ENCODE results near the gene PDZD2. TPM values are rescaled to one million over a fixed set of nuclear protein-coding genes. Genes with fewer than 3 reads are reported as not detected.
A peak's percentile ranks its signal among the peaks of the same experiment; 100 is the strongest.

PDZD2 gene
- total and polyA plus RNA-seq, 5 donors, result 40.4 to 188 (median 109) TPM

DNA sequence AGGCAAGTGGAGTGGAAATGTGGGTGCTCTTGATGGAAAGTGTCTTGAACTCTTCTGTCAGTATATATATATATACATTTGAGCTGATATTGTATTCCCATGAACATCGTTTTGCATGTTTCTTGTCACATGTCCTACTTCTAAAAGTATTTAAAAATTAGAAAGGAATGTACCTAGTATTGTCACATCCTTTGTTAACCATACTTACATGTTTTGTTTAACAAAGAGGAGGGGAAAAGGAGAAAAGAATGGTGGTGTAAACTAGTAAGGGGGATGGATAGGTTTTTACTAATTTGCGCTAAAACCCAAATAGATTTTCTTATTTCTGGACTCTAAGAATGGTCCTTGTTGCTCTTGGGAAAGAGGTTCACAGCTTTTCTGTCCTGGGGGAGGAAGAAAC is 353.4 kb downstream of the PDZD2 start:
- H3K4me3 ChIP-seq (ENCODE audit: low read length), result no peak overlapping the region

DNA sequence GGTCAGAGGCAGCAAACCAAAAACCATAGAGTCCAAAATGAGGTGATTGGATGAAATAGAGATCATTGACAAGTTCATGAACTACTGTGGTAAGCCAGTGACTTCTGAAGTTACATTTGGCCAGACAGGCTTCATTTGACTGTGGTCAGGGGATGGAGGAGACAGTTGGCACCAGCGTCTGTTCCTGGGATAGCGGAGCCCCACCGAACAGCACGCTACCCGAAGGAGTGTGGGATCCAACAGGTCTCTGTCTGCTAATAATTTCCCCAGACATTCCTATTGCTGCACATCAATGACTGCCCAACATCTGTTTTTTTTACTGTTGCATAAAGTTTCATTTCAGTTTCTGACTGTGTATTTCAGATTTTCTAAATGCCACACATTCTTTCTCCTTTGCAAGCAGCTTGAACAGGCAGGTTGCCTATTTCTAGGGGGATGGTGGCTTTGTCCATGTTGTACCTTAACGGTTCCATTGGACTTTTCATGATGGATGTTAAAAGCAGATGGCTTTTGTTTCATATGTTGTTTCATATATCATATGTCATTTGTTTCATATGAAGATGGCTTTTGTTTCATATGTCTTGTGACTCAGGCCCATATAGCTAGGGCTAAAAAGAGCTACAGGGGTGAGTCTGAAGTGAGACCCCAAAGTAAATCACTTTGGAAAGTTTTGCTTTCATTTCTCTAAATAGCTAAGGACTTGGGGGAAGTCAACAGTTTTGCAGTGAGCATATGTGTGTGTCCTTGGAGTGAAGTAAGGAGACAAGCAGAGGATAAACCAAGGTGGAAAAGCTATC is 354.4 kb downstream of the PDZD2 start:
- no peaks in the 10 kb centered on the region for H3K27me3 ChIP-seq (ENCODE audit: control insufficient read depth, insufficient read depth)
- H3K4me3 ChIP-seq (ENCODE audit: low read length), result no peak overlapping the region
- WGBS, result 67% methylated on average over 6 of the region's 6 CpGs
- no peak overlapping the region for H3K27ac ChIP-seq (ENCODE audit: low read length)
- no peaks in the 10 kb centered on the region for H3K9me3 ChIP-seq (ENCODE audit: control insufficient read depth, low read length)
- DNase-seq (no peak), ATAC-seq (no peak)
- peaks cover 4% of the 10 kb centered on the region for H3K4me1 ChIP-seq (ENCODE audit: control insufficient read depth, insufficient read depth, low read length)
- intact Hi-C loops (cut with DNase I), result no loop called here

More for the DNA sequence above, 353.4 kb downstream of the PDZD2 start:
- Histone ChIP-seq H3K4me1 (ENCODE audit: control insufficient read depth, insufficient read depth, low read length) (peaks cover 7% of the 10 kb centered on the region), H3K27ac (ENCODE audit: low read length) (no peak overlapping the region), H3K9me3 (ENCODE audit: control insufficient read depth, low read length) (no peaks in the 10 kb centered on the region), H3K27me3 (ENCODE audit: control insufficient read depth, insufficient read depth) (no peaks in the 10 kb centered on the region)
- WGBS, result 96% methylated on average over 2 of the region's 2 CpGs
- no peak for ATAC-seq
- intact Hi-C loops (cut with DNase I), result no loop called here
- DNase-seq, result no peak

DNA sequence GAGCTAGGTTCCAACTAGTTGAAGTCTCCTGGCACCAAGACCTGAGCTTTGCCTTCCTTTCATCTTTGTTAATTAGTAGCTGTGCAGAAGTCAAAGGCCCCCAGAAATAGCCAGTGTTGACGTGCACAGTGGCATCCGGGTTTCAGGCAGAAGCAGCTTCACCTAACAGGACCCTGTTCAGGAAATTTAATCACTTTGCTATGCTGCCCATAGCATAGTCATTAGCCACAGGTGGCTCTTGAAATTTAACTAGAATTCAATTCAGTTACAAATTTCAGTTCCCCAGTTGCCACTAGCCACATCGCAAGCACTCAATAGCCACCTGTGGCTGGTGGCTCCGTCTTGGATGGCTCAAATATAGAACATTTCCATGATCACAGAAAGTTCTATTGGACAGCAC is 356.1 kb downstream of the PDZD2 start:
- no peak for DNase-seq
- Histone ChIP-seq H3K4me3 (ENCODE audit: low read length) (no peak overlapping the region), H3K27me3 (ENCODE audit: control insufficient read depth, insufficient read depth) (no peaks in the 10 kb centered on the region), H3K27ac (ENCODE audit: low read length) (no peak overlapping the region), H3K4me1 (ENCODE audit: control insufficient read depth, insufficient read depth, low read length) (peaks cover 4% of the 10 kb centered on the region), H3K9me3 (ENCODE audit: control insufficient read depth, low read length) (no peaks in the 10 kb centered on the region)
- 83% methylated on average over 4 of the region's 4 CpGs for WGBS
- intact Hi-C loops (cut with DNase I), result no loop called here
- ATAC-seq, result no peak

DNA sequence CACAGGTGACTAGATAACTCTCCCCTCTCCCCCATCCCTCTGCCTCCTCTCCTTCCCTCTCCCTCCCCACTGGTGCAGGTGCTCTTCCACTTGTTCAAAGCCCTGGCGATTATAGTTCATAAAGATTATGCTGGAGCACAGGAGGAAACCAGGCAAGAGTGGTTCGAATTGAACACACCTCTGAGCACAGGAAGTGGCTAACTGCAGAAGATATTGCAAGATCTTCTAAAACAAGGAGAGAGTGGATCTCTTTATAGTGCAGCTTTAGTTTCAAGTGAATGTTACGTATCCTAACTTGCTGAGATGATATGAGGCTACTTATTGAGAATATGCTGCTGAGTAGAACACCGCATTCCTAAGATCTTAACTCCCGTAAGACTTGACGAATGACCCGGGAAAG is 356.8 kb downstream of the PDZD2 start:
- H3K4me1 ChIP-seq (ENCODE audit: control insufficient read depth, insufficient read depth, low read length), result peaks cover 2% of the 10 kb centered on the region
- intact Hi-C loops (cut with DNase I), result no loop called here
- ATAC-seq (no peak), DNase-seq (no peak)
- H3K4me3 ChIP-seq (ENCODE audit: low read length), result no peak overlapping the region
- WGBS, result 87% methylated on average over 7 of the region's 7 CpGs
- no peak overlapping the region for H3K27ac ChIP-seq (ENCODE audit: low read length)
- no peaks in the 10 kb centered on the region for H3K27me3 ChIP-seq (ENCODE audit: control insufficient read depth, insufficient read depth)
- no peaks in the 10 kb centered on the region for H3K9me3 ChIP-seq (ENCODE audit: control insufficient read depth, low read length)

DNA sequence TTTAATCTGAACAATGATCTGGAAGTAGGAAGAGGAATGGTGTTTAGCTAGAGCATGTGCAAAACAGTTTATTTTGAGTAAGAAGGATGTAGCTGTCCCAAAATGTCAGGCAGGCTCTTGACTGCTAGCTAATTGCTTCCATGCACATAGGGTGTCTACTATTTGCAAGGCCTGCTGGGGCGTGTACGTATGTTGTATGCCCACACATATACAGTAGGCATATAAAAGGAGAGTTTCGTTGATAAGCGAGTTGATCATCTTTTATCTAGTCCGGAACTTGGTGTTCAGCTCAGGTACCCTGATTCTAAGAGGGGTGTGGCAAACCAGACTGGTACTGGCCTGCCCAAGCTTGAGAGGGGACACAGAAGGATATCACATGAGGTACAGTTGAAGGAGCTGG is 358.0 kb downstream of the PDZD2 start:
- no peak for ATAC-seq
- Histone ChIP-seq H3K9me3 (ENCODE audit: control insufficient read depth, low read length) (no peaks in the 10 kb centered on the region), H3K4me1 (ENCODE audit: control insufficient read depth, insufficient read depth, low read length) (no peaks in the 10 kb centered on the region), H3K27me3 (ENCODE audit: control insufficient read depth, insufficient read depth) (no peaks in the 10 kb centered on the region), H3K27ac (ENCODE audit: low read length) (no peak overlapping the region), H3K4me3 (ENCODE audit: low read length) (no peak overlapping the region)
- intact Hi-C loops (cut with DNase I), result no loop called here
- WGBS, result 99% methylated on average over 5 of the region's 5 CpGs
- DNase-seq, result no peak

DNA sequence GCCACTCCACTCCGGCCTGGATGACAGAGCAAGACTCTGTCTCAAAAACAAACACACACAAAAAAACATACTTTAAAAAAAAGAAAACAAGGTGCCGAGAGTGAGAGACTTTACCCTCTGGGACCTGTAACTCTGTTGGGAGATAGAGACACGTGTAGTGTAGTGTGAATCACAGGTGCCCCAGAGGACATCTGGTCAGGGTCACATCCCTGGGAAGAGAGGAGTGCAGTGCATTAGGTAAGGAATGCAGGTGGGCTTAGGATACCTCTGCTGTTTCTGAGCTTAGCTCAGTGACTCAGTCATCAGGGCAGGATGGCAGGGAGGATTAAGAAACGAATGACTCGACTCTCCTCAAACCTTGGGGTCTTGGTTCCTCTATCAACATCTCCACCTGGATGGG is 360.5 kb downstream of the PDZD2 start:
- Histone ChIP-seq H3K4me1 (ENCODE audit: control insufficient read depth, insufficient read depth, low read length) (no peaks in the 10 kb centered on the region), H3K9me3 (ENCODE audit: control insufficient read depth, low read length) (no peaks in the 10 kb centered on the region), H3K27ac (ENCODE audit: low read length) (no peak overlapping the region), H3K4me3 (ENCODE audit: low read length) (no peak overlapping the region), H3K27me3 (ENCODE audit: control insufficient read depth, insufficient read depth) (no peaks in the 10 kb centered on the region)
- intact Hi-C loops (cut with DNase I), result no loop called here
- DNase-seq (no peak), ATAC-seq (no peak)
- WGBS, result 83% methylated on average over 5 of the region's 5 CpGs

DNA sequence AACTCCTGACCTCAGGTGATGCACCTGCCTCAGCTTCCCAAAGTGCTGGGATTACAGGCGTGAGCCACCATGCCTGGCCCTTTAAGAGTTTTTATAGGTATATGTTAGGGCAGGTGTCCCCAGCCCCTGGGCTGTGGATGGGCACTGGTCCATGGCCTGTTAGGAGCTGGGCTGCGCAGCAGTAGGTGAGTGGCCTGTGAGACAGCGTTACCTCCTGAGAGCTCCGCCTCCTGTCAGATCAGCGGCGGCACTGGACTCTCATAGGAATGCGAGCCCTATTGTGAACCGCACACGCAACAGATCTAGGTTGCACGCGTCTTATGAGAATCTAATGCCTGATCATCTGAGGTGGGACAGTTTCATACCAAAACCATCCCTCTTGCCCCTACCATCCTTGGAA is 361.8 kb downstream of the PDZD2 start:
- no peaks in the 10 kb centered on the region for H3K27me3 ChIP-seq (ENCODE audit: control insufficient read depth, insufficient read depth)
- no peaks in the 10 kb centered on the region for H3K9me3 ChIP-seq (ENCODE audit: control insufficient read depth, low read length)
- no peak for DNase-seq
- H3K4me1 ChIP-seq (ENCODE audit: control insufficient read depth, insufficient read depth, low read length), result no peaks in the 10 kb centered on the region
- ATAC-seq, result no peak
- no peak overlapping the region for H3K27ac ChIP-seq (ENCODE audit: low read length)
- 97% methylated on average over 11 of the region's 11 CpGs for WGBS
- intact Hi-C loops (cut with DNase I), result no loop called here
- no peak overlapping the region for H3K4me3 ChIP-seq (ENCODE audit: low read length)

DNA sequence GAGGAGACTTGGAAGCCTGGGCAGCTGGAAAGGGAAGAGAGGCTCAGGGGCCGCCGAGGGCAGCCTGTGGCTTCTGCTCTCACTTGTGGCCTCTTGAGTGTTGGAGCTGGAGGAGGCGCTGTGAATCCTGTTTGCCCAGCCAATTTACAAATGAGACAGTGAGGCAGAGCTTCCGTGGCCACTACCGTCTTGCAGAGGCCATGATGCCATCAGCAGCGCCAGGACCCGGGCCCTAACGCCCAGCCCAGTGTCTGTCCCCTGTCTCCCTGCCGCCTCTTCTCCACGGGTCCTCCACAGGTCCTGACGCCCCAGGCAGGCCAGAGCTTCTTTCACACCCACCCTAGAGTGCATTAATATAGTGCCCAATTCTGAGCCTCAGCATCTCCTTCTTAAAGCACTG is 362.4 kb downstream of the PDZD2 start:
- Histone ChIP-seq H3K27ac (ENCODE audit: low read length) (no peak overlapping the region), H3K4me1 (ENCODE audit: control insufficient read depth, insufficient read depth, low read length) (no peaks in the 10 kb centered on the region), H3K4me3 (ENCODE audit: low read length) (no peak overlapping the region), H3K27me3 (ENCODE audit: control insufficient read depth, insufficient read depth) (no peaks in the 10 kb centered on the region), H3K9me3 (ENCODE audit: control insufficient read depth, low read length) (no peaks in the 10 kb centered on the region)
- DNase-seq, result no peak
- peak in 1 of 2 donors; percentile 20 for ATAC-seq
- intact Hi-C loops (cut with DNase I), result no loop called here
- WGBS, result 95% methylated on average over 11 of the region's 11 CpGs

DNA sequence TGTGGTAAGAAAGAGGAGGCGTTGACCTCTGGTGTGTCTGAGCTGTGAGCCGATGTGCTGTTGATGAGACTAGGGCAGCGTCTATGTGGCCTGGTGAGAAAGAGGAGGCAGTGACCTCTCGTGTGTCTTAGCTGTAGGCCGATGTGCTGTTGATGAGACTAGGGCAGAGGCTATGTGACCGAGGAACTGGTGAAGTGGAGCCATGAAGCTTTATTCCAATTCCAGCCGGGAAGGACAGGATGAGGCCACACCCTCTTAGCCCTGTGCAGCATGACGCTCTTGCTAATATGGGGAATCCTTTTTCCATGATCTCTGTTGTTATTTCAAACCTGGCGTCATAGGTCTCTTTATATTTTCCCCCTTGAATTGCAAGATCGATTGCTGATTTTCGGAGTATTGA is 362.8 kb downstream of the PDZD2 start:
- no peaks in the 10 kb centered on the region for H3K4me1 ChIP-seq (ENCODE audit: control insufficient read depth, insufficient read depth, low read length)
- DNase-seq, result no peak
- no peaks in the 10 kb centered on the region for H3K27me3 ChIP-seq (ENCODE audit: control insufficient read depth, insufficient read depth)
- H3K9me3 ChIP-seq (ENCODE audit: control insufficient read depth, low read length), result no peaks in the 10 kb centered on the region
- peak; percentile 36 to 68 for ATAC-seq
- H3K27ac ChIP-seq (ENCODE audit: low read length), result no peak overlapping the region
- intact Hi-C loops (cut with DNase I), result no loop called here
- 73% methylated on average over 11 of the region's 11 CpGs for WGBS
- H3K4me3 ChIP-seq (ENCODE audit: low read length), result no peak overlapping the region

DNA sequence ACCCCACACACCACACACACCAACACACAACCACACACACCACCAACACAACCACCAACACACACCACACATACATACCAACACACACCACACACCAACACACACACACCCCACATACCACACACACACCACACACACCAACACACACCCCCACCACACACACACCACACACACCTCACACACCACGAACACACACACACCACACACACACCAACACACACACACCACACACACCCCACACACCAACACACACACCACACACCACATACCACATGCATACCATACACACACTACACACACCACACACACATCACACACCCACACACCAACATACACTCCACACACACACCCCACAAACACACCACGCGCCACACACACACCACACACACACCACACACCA is 363.8 kb downstream of the PDZD2 start:
- Histone ChIP-seq H3K4me3 (ENCODE audit: low read length) (no peak overlapping the region), H3K4me1 (ENCODE audit: control insufficient read depth, insufficient read depth, low read length) (no peaks in the 10 kb centered on the region), H3K27me3 (ENCODE audit: control insufficient read depth, insufficient read depth) (no peaks in the 10 kb centered on the region), H3K9me3 (ENCODE audit: control insufficient read depth, low read length) (no peaks in the 10 kb centered on the region), H3K27ac (ENCODE audit: low read length) (no peak overlapping the region)
- intact Hi-C loops (cut with DNase I), result no loop called here
- DNase-seq (no peak), ATAC-seq (no peak)
- whole genome bisulfite sequencing, result 65% methylated on average over 3 of the region's 3 CpGs

DNA sequence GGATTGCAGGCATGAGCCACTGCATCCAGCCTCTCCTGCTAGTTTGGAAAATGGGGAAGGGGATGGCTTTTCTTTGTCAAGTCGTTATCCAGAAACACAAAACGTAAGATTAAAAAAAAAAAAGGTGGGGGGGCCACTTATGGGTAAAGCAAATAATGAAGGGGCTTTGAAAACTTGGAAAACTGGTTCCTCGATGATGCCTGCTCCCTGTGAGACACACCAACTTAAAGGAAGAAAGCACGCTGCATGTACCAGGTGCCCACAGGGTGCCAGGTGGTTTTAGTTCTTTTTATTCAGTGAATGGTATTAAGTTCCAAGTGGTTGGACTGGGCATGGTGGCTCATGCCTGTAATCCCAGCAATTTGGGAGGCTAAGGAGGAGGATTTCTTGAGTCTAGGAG is 365.1 kb downstream of the PDZD2 start:
- no peaks in the 10 kb centered on the region for H3K4me1 ChIP-seq (ENCODE audit: control insufficient read depth, insufficient read depth, low read length)
- ATAC-seq (no peak), DNase-seq (no peak)
- intact Hi-C loops (cut with DNase I), result no loop called here
- no peak overlapping the region for H3K27ac ChIP-seq (ENCODE audit: low read length)
- H3K27me3 ChIP-seq (ENCODE audit: control insufficient read depth, insufficient read depth), result no peaks in the 10 kb centered on the region
- H3K9me3 ChIP-seq (ENCODE audit: control insufficient read depth, low read length), result no peaks in the 10 kb centered on the region
- 94% methylated on average over 4 of the region's 4 CpGs for WGBS
- no peak overlapping the region for H3K4me3 ChIP-seq (ENCODE audit: low read length)

DNA sequence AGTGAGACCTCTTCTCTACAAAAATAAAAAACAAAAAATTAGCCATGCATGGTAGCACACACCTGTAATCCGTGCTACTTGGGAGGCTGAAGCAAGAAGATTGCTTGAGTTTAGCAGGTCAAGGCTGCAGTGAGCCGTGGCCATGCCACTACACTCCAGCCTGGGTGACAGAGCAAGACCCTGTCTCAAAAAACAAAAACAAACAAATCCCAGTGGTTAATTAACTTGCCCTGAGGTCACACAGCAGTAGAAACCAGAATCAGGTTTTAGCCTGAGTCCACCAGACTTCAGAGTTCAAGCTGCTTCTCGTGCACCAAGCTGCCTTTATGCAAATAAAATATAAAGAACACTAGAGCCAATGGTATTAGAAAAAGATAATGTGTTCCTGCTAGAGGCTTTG is 365.5 kb downstream of the PDZD2 start:
- no peaks in the 10 kb centered on the region for H3K9me3 ChIP-seq (ENCODE audit: control insufficient read depth, low read length)
- no peak overlapping the region for H3K27ac ChIP-seq (ENCODE audit: low read length)
- ATAC-seq (no peak), DNase-seq (no peak)
- H3K4me3 ChIP-seq (ENCODE audit: low read length), result no peak overlapping the region
- H3K4me1 ChIP-seq (ENCODE audit: control insufficient read depth, insufficient read depth, low read length), result no peaks in the 10 kb centered on the region
- no peaks in the 10 kb centered on the region for H3K27me3 ChIP-seq (ENCODE audit: control insufficient read depth, insufficient read depth)
- intact Hi-C loops (cut with DNase I), result no loop called here
- WGBS, result 97% methylated on average over 3 of the region's 3 CpGs
